GM12874 (cell line): ENCODE measurements around the gene PIP5K1A.

ENCODE experiments used
- TF ChIP-seq, protein P1 (sequence below): IDR thresholded peaks from 2 replicates; pipeline ENCODE4 v1.5.1; 2011; ENCODE audit warnings: low read depth, mild to moderate bottlenecking, control low read depth, low read length, moderate library complexity; ENCODE audit not compliant: insufficient read depth

Gene PIP5K1A

DNA sequence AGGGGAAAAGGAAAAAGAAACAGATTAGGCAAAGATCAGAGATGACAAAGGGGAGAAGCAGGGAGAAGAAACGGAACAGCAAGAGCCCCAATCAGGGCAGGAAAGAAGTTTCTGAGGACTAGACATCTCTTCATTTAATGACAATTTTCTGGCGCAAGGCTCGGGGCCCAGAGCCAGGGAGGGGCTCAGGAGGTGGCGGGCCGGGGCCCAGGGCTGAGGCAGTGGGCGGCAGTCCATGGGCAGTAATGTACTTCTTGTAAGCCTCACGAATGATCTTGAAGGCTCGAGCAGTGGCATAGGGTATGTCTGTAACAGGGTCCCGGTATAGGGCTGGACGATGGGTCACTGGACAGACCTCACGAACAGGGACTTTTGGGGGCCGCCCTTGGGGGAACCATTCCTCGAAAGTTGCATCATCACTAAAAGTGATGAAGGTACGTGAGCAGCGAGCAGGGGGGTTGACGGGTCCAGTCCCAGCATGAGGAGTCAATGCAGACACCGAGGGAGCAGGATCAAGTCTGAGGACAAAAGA, 21.8 kb upstream of the PIP5K1A start:
- TF ChIP-seq, protein P1, sequence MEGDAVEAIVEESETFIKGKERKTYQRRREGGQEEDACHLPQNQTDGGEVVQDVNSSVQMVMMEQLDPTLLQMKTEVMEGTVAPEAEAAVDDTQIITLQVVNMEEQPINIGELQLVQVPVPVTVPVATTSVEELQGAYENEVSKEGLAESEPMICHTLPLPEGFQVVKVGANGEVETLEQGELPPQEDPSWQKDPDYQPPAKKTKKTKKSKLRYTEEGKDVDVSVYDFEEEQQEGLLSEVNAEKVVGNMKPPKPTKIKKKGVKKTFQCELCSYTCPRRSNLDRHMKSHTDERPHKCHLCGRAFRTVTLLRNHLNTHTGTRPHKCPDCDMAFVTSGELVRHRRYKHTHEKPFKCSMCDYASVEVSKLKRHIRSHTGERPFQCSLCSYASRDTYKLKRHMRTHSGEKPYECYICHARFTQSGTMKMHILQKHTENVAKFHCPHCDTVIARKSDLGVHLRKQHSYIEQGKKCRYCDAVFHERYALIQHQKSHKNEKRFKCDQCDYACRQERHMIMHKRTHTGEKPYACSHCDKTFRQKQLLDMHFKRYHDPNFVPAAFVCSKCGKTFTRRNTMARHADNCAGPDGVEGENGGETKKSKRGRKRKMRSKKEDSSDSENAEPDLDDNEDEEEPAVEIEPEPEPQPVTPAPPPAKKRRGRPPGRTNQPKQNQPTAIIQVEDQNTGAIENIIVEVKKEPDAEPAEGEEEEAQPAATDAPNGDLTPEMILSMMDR, result no peak

DNA sequence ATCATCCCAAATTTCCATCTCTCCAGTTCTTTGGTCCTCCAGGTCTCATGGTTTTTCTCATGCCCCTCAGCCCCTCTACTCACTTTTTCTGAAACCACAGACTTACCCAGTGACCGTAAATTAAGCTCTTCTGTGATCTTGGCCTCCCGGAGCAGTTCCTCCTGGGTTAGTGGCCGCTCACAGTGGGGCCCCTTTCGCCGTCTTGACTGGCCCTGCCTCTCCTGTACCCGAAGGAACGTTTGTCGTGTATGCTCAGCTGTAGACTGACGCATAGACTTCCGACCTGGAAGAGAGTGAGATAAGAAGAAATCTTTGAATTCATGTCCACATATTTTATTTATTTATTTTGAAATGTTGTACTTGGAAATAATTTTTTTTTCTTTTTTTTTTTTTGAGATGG, 14.1 kb upstream of the PIP5K1A start:
- TF ChIP-seq, protein P1, result no peak

DNA sequence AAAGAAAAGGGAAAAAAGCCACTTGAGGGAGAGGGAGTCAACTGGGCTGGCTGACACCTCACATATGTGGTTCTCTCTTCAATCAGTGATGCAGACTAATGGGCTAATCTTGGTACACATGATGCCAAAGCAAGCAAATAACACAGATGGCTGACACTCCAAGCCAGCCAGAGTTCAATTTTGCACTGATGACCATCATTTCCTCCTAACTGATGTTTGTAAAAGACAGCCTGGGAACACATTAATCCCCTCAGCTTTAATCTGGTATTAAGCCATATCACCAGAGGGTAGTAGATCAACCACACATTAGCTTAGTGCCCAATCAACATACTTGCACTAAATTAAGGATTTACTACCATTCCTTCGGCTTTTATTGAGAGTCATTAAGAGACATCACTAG, 11.1 kb upstream of the PIP5K1A start:
- TF ChIP-seq, protein P1, result no peak

DNA sequence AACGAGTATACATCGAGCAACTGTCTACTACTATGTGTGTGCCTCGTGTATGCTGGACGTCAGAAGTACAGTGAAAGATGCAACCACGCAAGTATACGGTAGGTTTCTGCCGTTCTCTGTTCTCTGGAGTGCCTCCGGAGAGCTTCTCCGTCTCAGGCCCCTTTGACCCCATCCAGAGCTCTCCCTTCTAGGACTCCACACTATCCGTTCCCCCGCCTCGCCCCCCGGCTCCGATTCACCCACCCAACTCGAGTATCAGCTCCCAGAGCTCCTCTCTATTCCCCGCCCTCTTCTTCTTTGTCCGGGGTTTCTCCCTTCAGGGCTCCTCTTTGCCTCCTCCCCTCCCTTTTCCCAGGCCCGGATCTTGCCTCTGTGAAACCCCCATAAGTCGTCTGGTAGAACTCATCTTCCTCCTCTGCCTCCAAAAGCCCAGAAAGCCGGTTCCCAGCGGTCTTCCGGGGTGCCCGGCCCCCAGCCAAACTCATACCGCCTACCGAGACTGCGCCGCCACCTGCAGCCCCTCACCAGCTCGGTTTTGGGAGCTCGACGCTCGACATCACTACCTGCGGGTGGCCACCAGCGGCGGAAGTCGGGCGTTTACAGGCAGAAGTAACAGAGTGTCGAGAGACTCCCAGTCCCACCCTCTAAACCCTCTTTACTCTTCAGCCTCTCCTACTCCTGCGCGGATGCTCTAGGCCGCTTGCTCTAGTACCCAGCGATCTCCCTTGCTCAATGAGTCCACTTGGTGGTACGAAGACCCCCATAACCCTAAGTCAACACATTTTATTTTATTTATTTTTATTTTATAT, 8.5 kb upstream of the PIP5K1A start, which contains the start of gene VPS72:
Gene VPS72 (minus strand): TSS at position 561 of the 809 bp plus-strand sequence. CDS start 76 bp downstream, at position 485.
- TF ChIP-seq, protein P1, result no peak

DNA sequence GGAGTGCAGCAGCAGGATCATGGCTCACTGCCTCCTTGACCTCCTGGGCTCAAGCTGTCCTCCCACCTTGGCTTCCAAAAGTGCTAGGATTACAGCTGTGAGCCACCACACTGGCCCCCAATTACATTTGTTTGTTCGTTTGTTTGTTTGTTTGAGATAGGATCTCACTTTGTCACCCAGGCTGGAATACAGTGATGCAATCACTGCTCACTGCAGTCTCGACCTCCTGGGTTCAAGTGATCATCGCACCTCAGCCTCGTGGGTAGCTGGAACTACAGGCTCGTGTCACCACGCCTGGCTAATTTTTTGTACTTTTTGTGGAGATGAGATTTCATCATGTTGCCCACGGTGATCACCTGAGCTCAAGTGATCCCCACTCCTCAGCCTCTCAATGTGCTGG, 6.3 kb upstream of the PIP5K1A start:
- TF ChIP-seq, protein P1, result no peak

DNA sequence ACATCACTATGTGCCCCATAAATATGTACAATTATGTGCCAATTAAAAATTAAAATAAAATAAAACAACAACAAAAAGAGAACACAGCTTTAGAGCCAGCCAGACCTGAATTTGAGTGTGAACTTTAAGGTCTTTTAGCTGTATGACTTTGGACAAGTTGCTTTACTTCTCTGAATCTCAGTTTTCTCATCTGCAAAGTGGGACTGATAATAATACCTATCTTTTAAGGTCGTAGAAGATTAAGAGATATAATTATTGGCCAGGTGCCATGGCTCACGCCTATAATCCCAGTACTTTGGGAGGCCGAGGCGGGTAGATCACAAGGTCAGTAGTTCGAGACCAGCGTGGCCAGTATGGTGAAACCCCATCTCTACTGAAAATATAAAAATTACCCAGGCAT, 5.0 kb upstream of the PIP5K1A start:
- TF ChIP-seq, protein P1, result no peak

DNA sequence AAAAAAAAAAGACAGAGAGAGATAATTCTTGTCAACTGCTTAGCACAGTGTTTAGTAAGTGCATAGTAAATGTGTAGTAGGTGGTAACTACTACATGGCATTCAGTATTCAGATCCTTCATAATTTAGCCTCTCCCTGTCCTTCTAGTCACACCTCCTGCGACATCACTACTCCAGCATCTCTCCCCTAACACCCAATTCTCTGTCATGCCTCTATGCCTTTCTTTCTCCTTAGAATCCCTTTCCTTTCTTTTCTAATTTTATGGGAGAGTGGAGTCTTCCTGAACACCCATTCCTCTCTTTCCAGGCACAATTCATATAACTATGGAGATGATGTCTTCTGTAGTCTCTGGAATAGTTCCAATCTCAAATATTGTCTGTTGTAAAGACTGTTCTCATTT, 4.5 kb upstream of the PIP5K1A start:
- TF ChIP-seq, protein P1, result no peak
